Pancreas (tissue), 10 donors: ENCODE measurements around the gene CD3D. TPM values are rescaled to one million over a fixed set of nuclear protein-coding genes. Genes with fewer than 3 reads are reported as not detected.

Experiments
- ATAC-seq, 4 donors: fragments of 200-7000 bp; cut with Tn5 transposase; one replicate each; pipeline versions ENCODE4 v1.8.0 to v1.9.1; 2020; ENCODE audit warnings: mild to moderate bottlenecking in 4 of 4, moderate library complexity in 4 of 4
- DNase-seq, 6 donors: peaks; one replicate each; pipeline ENCODE4 v3.0.0-alpha.2; 2020
- FAIRE-seq: peaks from 2 replicates; lab custom pipeline; 2012; peaks lifted over from hg19 to GRCh38; lab: Jason Lieb, UNC
- H3K27ac ChIP-seq, 4 donors: fragments of 200-600 bp; sonication (generic); 1 replicate in 3 of 4; 2 replicates in 1 of 4; pipeline versions ENCODE4 v1.5.0 to v1.8.0; 2020
- H3K27me3 ChIP-seq, 4 donors: fragments of 200-600 bp; one replicate each; pipeline ENCODE4 v1.8.0; 2021
- H3K36me3 ChIP-seq, 3 donors: fragments of 200-600 bp; sonication (generic) in 1 of 3; one replicate each; pipeline versions ENCODE4 v1.5.0 to v1.8.0; 2020 to 2021
- H3K4me1 ChIP-seq, 3 donors: fragments of 200-600 bp; one replicate each; pipeline ENCODE4 v1.8.0; 2021
- H3K4me3 ChIP-seq, 4 donors: fragments of 200-600 bp; sonication (generic) in 2 of 4; one replicate each; pipeline versions ENCODE4 v1.5.0 to v1.8.0; 2020 to 2021
- H3K9me3 ChIP-seq, 4 donors: fragments of 200-600 bp; one replicate each; pipeline ENCODE4 v1.8.0; 2021
- WGBS, 2 donors: extraction: QIAGEN DNeasy Blood & Tissue Kit; methylation state at CpG; one replicate each; pipeline ENCODE4 v1.1.7; 2013; 5-methylcytosine and 5-hydroxymethylcytosine counted together
- intact Hi-C, 3 donors: fragments of 100-400 bp; cut with DNase I; formaldehyde crosslinking; loops; one replicate each; pipeline versions ENCODE4 v1.11.1 to v1.14.2; 2022
- polyA plus RNA-seq, 2 donors: library from polyadenylated mRNA; stranded (reverse); fragments of 200-250 nt; gene quantifications; one replicate each; pipeline ENCODE4 v1.2.3, GENCODE V29; 2013
- total RNA-seq, 6 donors: library from RNA; stranded (reverse); fragmentation: NEBNext Ultra II Directional in 4 of 6; extraction: Animal tissue kit (Norgen Biotek cat#: 25700) in 4 of 6; gene quantifications; one replicate each; pipeline versions ENCODE4 v1.2.1 to v1.2.4, GENCODE V29; 2021 to 2023
- TF ChIP-seq, protein P1 (sequence below), 4 donors: fragments of 200-600 bp; sonication (generic) in 3 of 4; IDR thresholded peaks; one replicate each; pipeline versions ENCODE4 v1.5.0 to v1.8.0; 2021; ENCODE audit warnings: antibody characterized with exemption in 4 of 4
- donor health status: healthy with polysubstance abuse.
- donor health status: DM: no; HTN: no; CAD: no; lungs with moderate emphysema.
- donor health status: DM: no; HTN: no; CAD: no.
- donor health status: control.
- donor health status: control.
- donor health status: Bipolar disorder and iron deficiency.
- donor health status: DM: yes; HTN: yes; CAD: no.
- donor health status: DM: no; HTN: no; CAD: no.
- donor health status: DM: no; HTN: no; CAD: no.
- donor health status: DM: yes; HTN: yes; CAD: no.

Gene CD3D
- total RNA-seq (1 to 10 TPM in 2 of 6 donors, under 1 TPM in 4; 0.23 to 2.4 (median 0.82) TPM), polyA plus RNA-seq (under 1 TPM; 0.14 to 0.80 TPM)

DNA sequence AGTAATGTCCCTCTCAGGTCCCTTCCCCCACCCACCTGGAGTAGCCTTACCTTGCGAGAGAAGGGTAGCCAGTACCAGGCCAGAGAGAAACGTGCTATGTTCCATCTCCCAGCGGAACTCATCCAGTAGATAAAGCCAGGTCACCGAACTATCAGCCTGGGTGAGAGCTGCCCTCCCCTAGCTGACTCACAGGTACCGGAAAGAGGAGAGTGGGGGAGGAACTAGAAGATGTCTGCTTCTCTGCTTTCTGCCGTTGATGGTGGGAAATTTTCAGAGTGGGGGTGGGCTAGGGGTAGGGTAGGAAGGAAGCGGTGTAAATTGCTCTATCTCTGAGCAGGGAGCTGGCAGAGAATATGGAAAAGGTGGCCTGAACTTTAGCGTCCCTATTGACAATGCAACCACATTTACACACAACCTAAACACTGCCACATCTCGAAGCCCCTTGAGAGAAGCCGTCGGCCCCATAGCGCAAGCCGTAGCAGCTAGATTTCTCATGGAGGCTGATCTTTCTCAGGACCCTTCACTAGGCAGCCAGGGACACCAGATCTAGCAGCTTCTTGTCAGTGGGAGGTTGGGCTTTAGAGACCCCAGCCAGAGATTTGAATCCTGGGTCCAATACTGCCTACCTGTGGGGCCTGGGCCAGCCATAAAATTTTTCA, at the start of gene CD3D:
Gene CD3D (minus strand): TSS at position 203 of the 659 bp plus-strand sequence. CDS start 98 bp downstream, at position 105.
- intact Hi-C loops = no loop called here
- TF ChIP-seq, protein P1, sequence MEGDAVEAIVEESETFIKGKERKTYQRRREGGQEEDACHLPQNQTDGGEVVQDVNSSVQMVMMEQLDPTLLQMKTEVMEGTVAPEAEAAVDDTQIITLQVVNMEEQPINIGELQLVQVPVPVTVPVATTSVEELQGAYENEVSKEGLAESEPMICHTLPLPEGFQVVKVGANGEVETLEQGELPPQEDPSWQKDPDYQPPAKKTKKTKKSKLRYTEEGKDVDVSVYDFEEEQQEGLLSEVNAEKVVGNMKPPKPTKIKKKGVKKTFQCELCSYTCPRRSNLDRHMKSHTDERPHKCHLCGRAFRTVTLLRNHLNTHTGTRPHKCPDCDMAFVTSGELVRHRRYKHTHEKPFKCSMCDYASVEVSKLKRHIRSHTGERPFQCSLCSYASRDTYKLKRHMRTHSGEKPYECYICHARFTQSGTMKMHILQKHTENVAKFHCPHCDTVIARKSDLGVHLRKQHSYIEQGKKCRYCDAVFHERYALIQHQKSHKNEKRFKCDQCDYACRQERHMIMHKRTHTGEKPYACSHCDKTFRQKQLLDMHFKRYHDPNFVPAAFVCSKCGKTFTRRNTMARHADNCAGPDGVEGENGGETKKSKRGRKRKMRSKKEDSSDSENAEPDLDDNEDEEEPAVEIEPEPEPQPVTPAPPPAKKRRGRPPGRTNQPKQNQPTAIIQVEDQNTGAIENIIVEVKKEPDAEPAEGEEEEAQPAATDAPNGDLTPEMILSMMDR (IDR thresholded peaks at IDR 0.05) = no peak
- no peak for ATAC-seq
- Histone ChIP-seq H3K9me3 (no peaks in the 10 kb centered on the region), H3K4me3 (no peak within 1 kb of the TSS), H3K4me1 (no peaks in the 10 kb centered on the region), H3K36me3 (no peaks in the 10 kb centered on the region), H3K27ac (no peak within 1 kb of the TSS), H3K27me3 (no peaks in the 10 kb centered on the region)
- no peak for DNase-seq
- 71 to 76% methylated on average over 13 of the region's 13 CpGs for WGBS, 2 donors
- no peak for FAIRE-seq

DNA sequence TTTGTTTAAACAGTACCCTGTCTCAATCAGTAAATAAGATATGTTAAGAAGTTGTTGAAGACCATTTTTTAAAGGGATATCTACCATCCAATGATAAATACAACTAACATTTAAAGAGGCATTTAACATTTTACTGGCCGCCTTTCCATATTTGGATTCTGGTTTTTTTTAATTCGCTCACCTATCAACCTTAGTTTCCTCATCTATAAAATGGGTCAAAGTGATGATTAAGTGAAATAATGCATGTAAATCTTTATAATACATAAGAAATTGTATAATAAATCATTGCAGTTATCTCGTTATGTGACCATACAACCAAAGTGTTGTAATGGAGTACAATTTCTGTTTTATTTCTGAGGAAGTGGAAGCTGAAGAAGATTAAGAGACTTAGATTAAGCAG, 41.2 kb upstream of the CD3D start:
- H3K4me3 ChIP-seq = no peak overlapping the region
- no peaks in the 10 kb centered on the region for H3K9me3 ChIP-seq
- H3K27ac ChIP-seq = no peak overlapping the region
- DNase-seq (no peak), ATAC-seq (no peak), FAIRE-seq (no peak)
- WGBS, 2 donors = 93 to 96% methylated on average over 3 of the region's 3 CpGs
- TF ChIP-seq, protein P1 (IDR thresholded peaks at IDR 0.05) = no peak
- H3K27me3 ChIP-seq = no peaks in the 10 kb centered on the region
- peaks cover 3 to 95% (median 49%) of the 10 kb centered on the region in 3 donors for H3K36me3 ChIP-seq
- intact Hi-C loops = loop anchor here in 2 of 3 donors (10.0 kb wide), 1 partner anchor 121 kb away; no protein-coding TSS in a partner anchor
- no peaks in the 10 kb centered on the region for H3K4me1 ChIP-seq

DNA sequence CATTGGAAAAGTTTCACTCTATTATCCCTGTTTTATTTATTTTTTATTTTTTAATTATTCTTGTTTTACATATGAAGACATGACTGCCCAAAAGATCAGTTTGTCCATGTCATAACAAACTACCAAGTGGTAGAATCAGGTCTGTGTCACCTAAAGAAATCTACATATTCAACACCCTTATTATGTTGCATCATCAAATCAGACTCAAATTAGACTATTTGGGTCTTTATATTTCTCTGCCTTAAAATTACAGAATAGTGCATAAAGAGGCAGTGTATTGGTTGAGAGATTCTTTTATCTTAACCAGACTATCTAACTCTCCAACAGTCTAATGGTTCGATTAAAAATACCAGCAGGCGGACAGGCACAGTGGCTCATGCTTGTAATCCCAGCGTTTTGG, 40.4 kb upstream of the CD3D start:
- intact Hi-C loops = loop anchor here in 2 of 3 donors (10.0 kb wide), 1 partner anchor 122 kb away; no protein-coding TSS in a partner anchor
- FAIRE-seq (no peak), ATAC-seq (no peak), DNase-seq (no peak)
- 80% methylated on average over 3 of the region's 3 CpGs for WGBS, 2 donors
- Histone ChIP-seq H3K9me3 (no peaks in the 10 kb centered on the region), H3K27me3 (no peaks in the 10 kb centered on the region), H3K4me1 (no peaks in the 10 kb centered on the region), H3K36me3 (peaks cover 3 to 92% (median 49%) of the 10 kb centered on the region in 3 donors), H3K4me3 (no peak overlapping the region), H3K27ac (no peak overlapping the region)
- TF ChIP-seq, protein P1 (IDR thresholded peaks at IDR 0.05) = no peak

DNA sequence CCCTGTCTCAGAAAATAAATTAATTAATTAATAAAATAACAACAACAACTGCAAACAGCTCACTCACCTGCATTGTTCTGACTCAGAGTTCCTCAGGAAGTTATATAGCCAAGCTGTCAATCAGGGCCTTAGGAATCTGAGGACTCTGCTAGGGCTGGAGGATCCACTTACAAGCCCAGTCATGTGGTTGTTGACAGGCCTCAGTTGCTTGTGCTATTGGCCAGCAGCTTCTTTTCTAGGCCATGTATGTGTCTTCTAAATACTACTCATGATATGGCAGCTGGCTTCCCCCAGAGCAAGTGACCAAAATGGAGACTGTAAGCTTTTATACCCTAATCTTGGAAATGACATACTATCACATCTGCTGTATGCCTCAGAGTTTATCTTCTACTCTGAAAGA, 38.1 kb upstream of the CD3D start:
- no peaks in the 10 kb centered on the region for H3K27me3 ChIP-seq
- TF ChIP-seq, protein P1 (IDR thresholded peaks at IDR 0.05) = no peak
- peaks cover 3 to 79% (median 30%) of the 10 kb centered on the region in 3 donors for H3K36me3 ChIP-seq
- ATAC-seq (no peak), DNase-seq (no peak), FAIRE-seq (no peak)
- H3K27ac ChIP-seq = no peak overlapping the region
- no peaks in the 10 kb centered on the region for H3K4me1 ChIP-seq
- H3K4me3 ChIP-seq = no peak overlapping the region
- H3K9me3 ChIP-seq = no peaks in the 10 kb centered on the region
- intact Hi-C loops = loop anchor here in 2 of 3 donors (10.0 kb wide), 1 partner anchor 124 kb away; no protein-coding TSS in a partner anchor

DNA sequence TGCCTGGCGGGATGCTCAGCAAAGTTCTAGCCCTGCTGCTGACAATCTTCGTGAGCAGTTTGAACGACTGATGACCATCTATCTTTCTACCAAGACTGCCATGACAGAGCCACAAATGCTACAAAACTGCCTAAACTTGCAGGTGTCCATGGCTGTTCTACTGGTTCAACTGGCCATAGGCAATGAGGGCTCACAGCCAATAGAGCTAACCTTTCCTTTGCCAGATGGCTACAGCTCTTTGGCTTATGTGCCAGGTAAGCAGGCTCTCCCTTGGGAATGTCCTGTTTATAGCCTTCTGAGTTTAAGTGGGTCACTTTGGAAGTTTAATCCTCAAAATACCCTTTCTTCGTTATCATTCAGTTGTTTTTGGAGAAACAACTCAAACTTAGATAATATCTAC, 37.0 kb upstream of the CD3D start:
- Histone ChIP-seq H3K4me1 (no peaks in the 10 kb centered on the region), H3K36me3 (peaks cover 3 to 76% (median 21%) of the 10 kb centered on the region in 3 donors), H3K4me3 (no peak overlapping the region), H3K27ac (no peak overlapping the region), H3K9me3 (no peaks in the 10 kb centered on the region), H3K27me3 (no peaks in the 10 kb centered on the region)
- intact Hi-C loops = no loop called here
- WGBS, 2 donors = 85 to 93% methylated on average over 4 of the region's 4 CpGs
- ATAC-seq = no peak
- TF ChIP-seq, protein P1 (IDR thresholded peaks at IDR 0.05) = no peak
- DNase-seq = no peak
- FAIRE-seq = no peak
